Mucosa of rectum (tissue), 2 donors: ENCODE data around the gene FOXP4.
A peak's percentile ranks its signal among the peaks of the same experiment; 100 is the strongest.

Experiments
- H3K27ac ChIP-seq, 2 donors: one replicate each; pipeline ENCODE4 v1.7.0; 2013; ENCODE audit warnings: inconsistent platforms in 2 of 2, low read depth in 2 of 2, low read length in 2 of 2
- H3K27me3 ChIP-seq, 2 donors: one replicate each; pipeline ENCODE4 v1.7.0; 2013; ENCODE audit warnings: low read length in 2 of 2; ENCODE audit not compliant: control insufficient read depth in 2 of 2, insufficient read depth in 2 of 2
- H3K36me3 ChIP-seq, 2 donors: one replicate each; pipeline ENCODE4 v1.7.0; 2013; ENCODE audit warnings: low read length in 2 of 2; ENCODE audit not compliant: control insufficient read depth in 2 of 2, insufficient read depth in 2 of 2
- H3K4me1 ChIP-seq, 2 donors: one replicate each; pipeline ENCODE4 v1.7.0; 2013; ENCODE audit warnings: low read length in 2 of 2, mild to moderate bottlenecking in 1 of 2; ENCODE audit not compliant: control insufficient read depth in 2 of 2, insufficient read depth in 2 of 2
- H3K4me3 ChIP-seq, 2 donors: one replicate each; pipeline ENCODE4 v1.7.0; 2013; ENCODE audit warnings: low read length in 2 of 2
- H3K9ac ChIP-seq, 2 donors: one replicate each; pipeline ENCODE4 v1.7.0; 2013; ENCODE audit warnings: low read length in 2 of 2, low read depth in 1 of 2, mild to moderate bottlenecking in 1 of 2
- H3K9me3 ChIP-seq, 2 donors: one replicate each; pipeline ENCODE4 v1.7.0; 2013; ENCODE audit warnings: low read length in 2 of 2; ENCODE audit not compliant: control insufficient read depth in 2 of 2
- donor health status: healthy.
- donor health status: Normal muscosa, but diverticular disease.

FOXP4 gene

GRCh38 chr6:41546475-41546865 is 289 bp downstream of the FOXP4 start:
- peak overlapping the region in 1 of 2 donors; percentile 81 for H3K9ac ChIP-seq
- H3K4me3 ChIP-seq = peak overlapping the region; percentile 54 to 83
- peak overlapping the region; percentile 67 for H3K27ac ChIP-seq
- no peaks in the 10 kb centered on the region for H3K27me3 ChIP-seq
- peaks cover 0 to 6% of the 10 kb centered on the region in 2 donors for H3K36me3 ChIP-seq
- H3K9me3 ChIP-seq = no peaks in the 10 kb centered on the region
- H3K4me1 ChIP-seq = peaks cover 21 to 27% of the 10 kb centered on the region in 2 donors

- peaks cover 21 to 27% of the 10 kb centered on the region in 2 donors for H3K4me1 ChIP-seq
- H3K36me3 ChIP-seq = peaks cover 0 to 6% of the 10 kb centered on the region in 2 donors
- H3K27me3 ChIP-seq = no peaks in the 10 kb centered on the region
- H3K9ac ChIP-seq = peak overlapping the region; percentile 41 to 81
- H3K27ac ChIP-seq = peak overlapping the region; percentile 67
- no peaks in the 10 kb centered on the region for H3K9me3 ChIP-seq
- peak overlapping the region; percentile 83 to 87 for H3K4me3 ChIP-seq
These were observed 951 bp downstream of the FOXP4 start for GRCh38 chr6:41546866-41547798.

- peaks cover 4 to 6% of the 10 kb centered on the region in 2 donors for H3K36me3 ChIP-seq
- no peak overlapping the region for H3K27ac ChIP-seq
- no peaks in the 10 kb centered on the region for H3K27me3 ChIP-seq
- H3K9ac ChIP-seq = peak overlapping the region; percentile 24 to 81
- no peaks in the 10 kb centered on the region for H3K9me3 ChIP-seq
- H3K4me1 ChIP-seq = peaks cover 21 to 27% of the 10 kb centered on the region in 2 donors
- peak overlapping the region; percentile 83 to 87 for H3K4me3 ChIP-seq
These were observed 1.6 kb downstream of the FOXP4 start for GRCh38 chr6:41547799-41548097.

- peaks cover 4 to 6% of the 10 kb centered on the region in 2 donors for H3K36me3 ChIP-seq
- H3K9ac ChIP-seq = peak overlapping the region; percentile 24 to 81
- peak overlapping the region; percentile 83 to 87 for H3K4me3 ChIP-seq
- peaks cover 21 to 27% of the 10 kb centered on the region in 2 donors for H3K4me1 ChIP-seq
- no peaks in the 10 kb centered on the region for H3K27me3 ChIP-seq
- no peak overlapping the region for H3K27ac ChIP-seq
- H3K9me3 ChIP-seq = no peaks in the 10 kb centered on the region
These were observed 2.1 kb downstream of the FOXP4 start for GRCh38 chr6:41548098-41548840.

- Histone ChIP-seq H3K4me3 (no peak overlapping the region), H3K4me1 (peaks cover 21 to 27% of the 10 kb centered on the region in 2 donors), H3K9ac (peak overlapping the region in 1 of 2 donors; percentile 6), H3K27me3 (no peaks in the 10 kb centered on the region), H3K9me3 (no peaks in the 10 kb centered on the region), H3K27ac (no peak overlapping the region), H3K36me3 (peaks cover 4 to 11% of the 10 kb centered on the region in 2 donors)
These were observed 2.9 kb downstream of the FOXP4 start for GRCh38 chr6:41548841-41549642.

GRCh38 chr6:41549673-41550072 is 3.5 kb downstream of the FOXP4 start:
- no peaks in the 10 kb centered on the region for H3K9me3 ChIP-seq
- H3K27me3 ChIP-seq = no peaks in the 10 kb centered on the region
- peaks cover 4 to 11% of the 10 kb centered on the region in 2 donors for H3K36me3 ChIP-seq
- H3K4me1 ChIP-seq = peaks cover 21 to 27% of the 10 kb centered on the region in 2 donors
- no peak overlapping the region for H3K27ac ChIP-seq
- no peak overlapping the region for H3K9ac ChIP-seq
- no peak overlapping the region for H3K4me3 ChIP-seq

- no peak overlapping the region for H3K4me3 ChIP-seq
- H3K4me1 ChIP-seq = peaks cover 10 to 13% of the 10 kb centered on the region in 2 donors
- H3K27ac ChIP-seq = no peak overlapping the region
These were observed 5.0 kb downstream of the FOXP4 start for GRCh38 chr6:41551086-41551700.

GRCh38 chr6:41551857-41552256 is 5.7 kb downstream of the FOXP4 start:
- Histone ChIP-seq H3K4me3 (no peak overlapping the region), H3K9ac (no peak overlapping the region), H3K27me3 (no peaks in the 10 kb centered on the region), H3K9me3 (no peaks in the 10 kb centered on the region), H3K36me3 (peaks cover 4 to 11% of the 10 kb centered on the region in 2 donors), H3K4me1 (peaks cover 10 to 13% of the 10 kb centered on the region in 2 donors), H3K27ac (no peak overlapping the region)

More at GRCh38 chr6:41551086-41551700, 5.0 kb downstream of the FOXP4 start:
- Histone ChIP-seq H3K9ac (no peak overlapping the region), H3K27me3 (no peaks in the 10 kb centered on the region), H3K36me3 (peaks cover 4 to 11% of the 10 kb centered on the region in 2 donors), H3K9me3 (no peaks in the 10 kb centered on the region)

- no peak overlapping the region for H3K4me3 ChIP-seq
- peaks cover 4 to 11% of the 10 kb centered on the region in 2 donors for H3K36me3 ChIP-seq
- no peaks in the 10 kb centered on the region for H3K9me3 ChIP-seq
- no peak overlapping the region for H3K9ac ChIP-seq
- no peaks in the 10 kb centered on the region for H3K27me3 ChIP-seq
- H3K4me1 ChIP-seq = peaks cover 9 to 10% of the 10 kb centered on the region in 2 donors
- H3K27ac ChIP-seq = no peak overlapping the region
These were observed 6.5 kb downstream of the FOXP4 start for GRCh38 chr6:41552723-41553122.
